Measurements from ENCODE around the gene LASP1.

DNA sequence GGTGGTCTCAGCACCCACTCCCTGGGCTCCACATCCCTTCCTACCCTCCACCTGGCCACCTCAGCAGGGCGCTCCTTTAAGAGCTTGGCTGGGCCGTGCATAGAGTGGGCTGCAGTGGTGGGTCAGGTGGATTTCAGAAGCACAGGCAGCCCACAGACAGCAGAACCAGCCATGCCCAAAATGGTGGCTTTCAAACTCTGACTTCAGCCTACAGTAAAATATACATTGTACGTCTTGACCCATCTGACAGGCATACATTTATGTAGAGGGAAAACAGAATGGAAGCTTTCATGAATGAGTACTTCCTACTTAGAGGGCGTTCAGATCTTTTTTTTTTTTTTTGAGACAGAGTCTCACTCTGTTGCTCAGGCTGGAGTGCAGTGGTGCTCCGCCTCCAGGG is 29.6 kb downstream of the LASP1 start:
- TF ChIP-seq, protein P1, sequence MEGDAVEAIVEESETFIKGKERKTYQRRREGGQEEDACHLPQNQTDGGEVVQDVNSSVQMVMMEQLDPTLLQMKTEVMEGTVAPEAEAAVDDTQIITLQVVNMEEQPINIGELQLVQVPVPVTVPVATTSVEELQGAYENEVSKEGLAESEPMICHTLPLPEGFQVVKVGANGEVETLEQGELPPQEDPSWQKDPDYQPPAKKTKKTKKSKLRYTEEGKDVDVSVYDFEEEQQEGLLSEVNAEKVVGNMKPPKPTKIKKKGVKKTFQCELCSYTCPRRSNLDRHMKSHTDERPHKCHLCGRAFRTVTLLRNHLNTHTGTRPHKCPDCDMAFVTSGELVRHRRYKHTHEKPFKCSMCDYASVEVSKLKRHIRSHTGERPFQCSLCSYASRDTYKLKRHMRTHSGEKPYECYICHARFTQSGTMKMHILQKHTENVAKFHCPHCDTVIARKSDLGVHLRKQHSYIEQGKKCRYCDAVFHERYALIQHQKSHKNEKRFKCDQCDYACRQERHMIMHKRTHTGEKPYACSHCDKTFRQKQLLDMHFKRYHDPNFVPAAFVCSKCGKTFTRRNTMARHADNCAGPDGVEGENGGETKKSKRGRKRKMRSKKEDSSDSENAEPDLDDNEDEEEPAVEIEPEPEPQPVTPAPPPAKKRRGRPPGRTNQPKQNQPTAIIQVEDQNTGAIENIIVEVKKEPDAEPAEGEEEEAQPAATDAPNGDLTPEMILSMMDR (IDR thresholded peaks at IDR 0.05): no peak
- TF ChIP-seq POLR2A (IDR thresholded peaks at IDR 0.05): no peak
